Measurements from ENCODE around the gene ESR1.
"Not testable (repeated sequence)": the region's sequence is repeated elsewhere in the genome, so short reads cannot be mapped to it uniquely, and the experiment has no call there.

The ESR1 gene

GRCh38 chr6:152123076-152123475 is 315.6 kb downstream of the ESR1 start:
- Mint-ChIP-seq H3K4me1 (peaks cover 9% of the 10 kb centered on the region), H3K27ac (ENCODE audit: low read depth) (no peak overlapping the region), H3K9me3 (peaks cover 10% of the 10 kb centered on the region), H3K27me3 (no peaks in the 10 kb centered on the region), H3K4me3 (no peak overlapping the region), H3K36me3 (ENCODE audit: insufficient read depth) (peaks cover 71% of the 10 kb centered on the region)
- ATAC-seq (replicated peaks; ENCODE audit: extremely low read depth, poor library complexity, severe bottlenecking), result no peak
- no peak for DNase-seq (ENCODE audit: low spot score in 2 of 2)

- peaks cover 6% of the 10 kb centered on the region for H3K4me1 Mint-ChIP-seq
- no peak overlapping the region for H3K4me3 Mint-ChIP-seq
- no peaks in the 10 kb centered on the region for H3K9me3 Mint-ChIP-seq
- ATAC-seq (replicated peaks; ENCODE audit: extremely low read depth, poor library complexity, severe bottlenecking) (no peak), DNase-seq (ENCODE audit: low spot score in 2 of 2) (no peak)
- H3K27me3 Mint-ChIP-seq, result no peaks in the 10 kb centered on the region
- no peak overlapping the region for H3K27ac Mint-ChIP-seq (ENCODE audit: low read depth)
- H3K36me3 Mint-ChIP-seq (ENCODE audit: insufficient read depth), result peaks cover 80% of the 10 kb centered on the region
These were observed 317.1 kb downstream of the ESR1 start for GRCh38 chr6:152124429-152125074.

DNA sequence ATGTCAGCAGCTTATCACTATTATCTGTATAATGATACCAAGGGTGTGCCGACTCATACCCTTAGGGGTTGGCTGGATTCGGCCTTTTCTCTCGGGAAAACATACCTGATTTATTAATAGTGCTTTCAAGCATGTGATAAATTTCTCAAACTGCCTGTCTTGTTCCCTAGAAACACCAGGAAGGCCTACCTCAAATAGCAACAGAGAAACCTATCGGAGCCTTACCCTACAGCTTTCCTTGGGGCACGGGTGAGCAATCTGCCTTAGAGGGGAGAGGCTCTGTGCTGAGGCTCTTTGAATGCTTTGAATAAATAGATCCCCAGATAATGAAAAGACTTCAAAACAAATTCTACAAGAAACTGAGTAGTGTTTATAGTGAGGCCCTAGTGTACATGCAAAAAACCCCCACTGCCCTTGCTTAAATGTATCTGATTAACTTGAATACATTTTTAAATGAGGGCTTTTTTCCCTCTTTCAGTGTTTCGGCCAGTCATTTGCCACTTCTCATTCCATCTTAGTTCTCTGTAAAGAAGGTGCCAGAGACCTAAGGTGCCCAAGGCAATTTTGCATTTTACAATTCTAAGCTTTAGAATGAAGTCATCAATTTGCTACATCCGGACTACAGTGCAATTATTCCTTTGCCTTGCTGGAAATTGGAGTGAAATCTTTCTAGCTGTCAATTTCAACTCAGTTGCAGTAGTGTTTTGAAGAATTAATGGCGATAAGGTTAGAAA is 320.1 kb downstream of the ESR1 start:
- Mint-ChIP-seq H3K36me3 (ENCODE audit: insufficient read depth) (peaks cover 81% of the 10 kb centered on the region), H3K27ac (ENCODE audit: low read depth) (no peak overlapping the region), H3K4me3 (no peak overlapping the region), H3K9me3 (no peaks in the 10 kb centered on the region), H3K27me3 (no peaks in the 10 kb centered on the region), H3K4me1 (no peaks in the 10 kb centered on the region)
- ATAC-seq (replicated peaks; ENCODE audit: extremely low read depth, poor library complexity, severe bottlenecking) (no peak), DNase-seq (ENCODE audit: low spot score in 2 of 2) (no peak)

DNA sequence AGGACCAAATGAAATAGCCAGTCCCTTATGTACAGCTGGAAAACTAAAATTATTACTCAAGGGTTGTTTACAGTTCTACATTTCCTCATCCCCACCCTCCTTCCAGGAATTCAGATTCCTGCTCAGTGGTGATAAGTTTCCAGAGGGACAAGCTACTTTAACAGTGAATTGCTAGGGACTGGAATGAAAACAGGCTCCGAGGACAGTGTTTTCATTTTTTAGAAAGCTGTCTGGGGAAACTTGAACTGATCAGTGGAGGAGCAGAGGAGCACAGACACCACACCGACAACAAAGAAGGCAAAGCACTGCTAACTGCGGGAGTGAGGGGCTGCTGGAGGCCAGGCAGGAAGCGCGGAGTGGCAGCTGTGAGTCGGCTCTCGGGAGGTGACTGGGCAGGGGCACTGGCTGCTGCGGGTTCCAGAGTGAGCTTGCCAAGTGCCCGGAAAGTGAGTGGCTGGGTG is 322.2 kb downstream of the ESR1 start:
- Mint-ChIP-seq H3K4me1 (no peaks in the 10 kb centered on the region), H3K27me3 (no peaks in the 10 kb centered on the region), H3K36me3 (ENCODE audit: insufficient read depth) (peaks cover 81% of the 10 kb centered on the region), H3K4me3 (no peak overlapping the region), H3K27ac (ENCODE audit: low read depth) (peak overlapping the region; percentile 49), H3K9me3 (no peaks in the 10 kb centered on the region)
- DNase-seq (ENCODE audit: low spot score in 2 of 2) (no peak), ATAC-seq (replicated peaks; ENCODE audit: extremely low read depth, poor library complexity, severe bottlenecking) (no peak)

- Mint-ChIP-seq H3K4me3 (no peak overlapping the region), H3K27me3 (no peaks in the 10 kb centered on the region), H3K36me3 (ENCODE audit: insufficient read depth) (peaks cover 86% of the 10 kb centered on the region), H3K27ac (ENCODE audit: low read depth) (no peak overlapping the region), H3K9me3 (no peaks in the 10 kb centered on the region), H3K4me1 (no peaks in the 10 kb centered on the region)
- DNase-seq (ENCODE audit: low spot score in 2 of 2), result no peak
- no peak for ATAC-seq (replicated peaks; ENCODE audit: extremely low read depth, poor library complexity, severe bottlenecking)
These were observed 323.0 kb downstream of the ESR1 start for GRCh38 chr6:152130441-152130840.

- H3K4me3 Mint-ChIP-seq, result no peak overlapping the region
- H3K4me1 Mint-ChIP-seq, result no peaks in the 10 kb centered on the region
- H3K9me3 Mint-ChIP-seq, result no peaks in the 10 kb centered on the region
- DNase-seq (ENCODE audit: low spot score in 2 of 2) (no peak), ATAC-seq (replicated peaks; ENCODE audit: extremely low read depth, poor library complexity, severe bottlenecking) (no peak)
- H3K36me3 Mint-ChIP-seq (ENCODE audit: insufficient read depth), result peaks cover 91% of the 10 kb centered on the region
- no peak overlapping the region for H3K27ac Mint-ChIP-seq (ENCODE audit: low read depth)
- no peaks in the 10 kb centered on the region for H3K27me3 Mint-ChIP-seq
These were observed 328.4 kb downstream of the ESR1 start for GRCh38 chr6:152135755-152136448.

GRCh38 chr6:152136449-152136825 is 329.0 kb downstream of the ESR1 start:
- ATAC-seq (replicated peaks; ENCODE audit: extremely low read depth, poor library complexity, severe bottlenecking), result no peak
- no peak overlapping the region for H3K4me3 Mint-ChIP-seq
- H3K27me3 Mint-ChIP-seq, result no peaks in the 10 kb centered on the region
- H3K36me3 Mint-ChIP-seq (ENCODE audit: insufficient read depth), result peaks cover 91% of the 10 kb centered on the region
- no peaks in the 10 kb centered on the region for H3K4me1 Mint-ChIP-seq
- no peak for DNase-seq (ENCODE audit: low spot score in 2 of 2)
- H3K9me3 Mint-ChIP-seq, result no peaks in the 10 kb centered on the region
- H3K27ac Mint-ChIP-seq (ENCODE audit: low read depth), result no peak overlapping the region

DNA sequence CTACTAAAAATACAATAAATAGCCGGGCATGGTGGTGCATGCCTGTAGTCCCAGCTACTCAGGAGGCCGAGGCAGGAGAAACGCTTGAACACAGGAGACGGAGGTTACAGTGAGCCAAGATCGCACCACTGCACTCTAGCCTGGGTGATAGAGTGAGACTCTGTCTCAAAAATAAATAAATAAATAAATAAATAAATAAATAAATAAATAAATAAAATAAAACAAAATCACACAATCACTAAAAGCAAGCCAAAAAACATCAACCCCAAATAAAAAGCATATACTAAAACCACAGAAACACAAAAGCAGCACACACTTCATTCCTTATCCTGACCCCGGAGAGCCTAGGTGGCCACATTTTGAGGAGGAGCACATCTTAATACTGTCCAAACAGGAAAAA is 330.9 kb downstream of the ESR1 start:
- ATAC-seq (replicated peaks; ENCODE audit: extremely low read depth, poor library complexity, severe bottlenecking); H3K4me1 Mint-ChIP-seq; H3K9me3 Mint-ChIP-seq; H3K27me3 Mint-ChIP-seq; H3K4me3 Mint-ChIP-seq; H3K27ac Mint-ChIP-seq (ENCODE audit: low read depth); DNase-seq (ENCODE audit: low spot score in 2 of 2): not testable (repeated sequence)
- peaks cover 85% of the 10 kb centered on the region for H3K36me3 Mint-ChIP-seq (ENCODE audit: insufficient read depth)

GRCh38 chr6:152142105-152142504 is 334.6 kb downstream of the ESR1 start:
- Mint-ChIP-seq H3K36me3 (ENCODE audit: insufficient read depth) (peaks cover 83% of the 10 kb centered on the region), H3K9me3 (no peaks in the 10 kb centered on the region), H3K4me3 (no peak overlapping the region), H3K27me3 (no peaks in the 10 kb centered on the region), H3K27ac (ENCODE audit: low read depth) (no peak overlapping the region), H3K4me1 (peaks cover under 1% of the 10 kb centered on the region)
- no peak for ATAC-seq (replicated peaks; ENCODE audit: extremely low read depth, poor library complexity, severe bottlenecking)
- no peak for DNase-seq (ENCODE audit: low spot score in 2 of 2)

GRCh38 chr6:152143359-152143758 is 335.9 kb downstream of the ESR1 start:
- H3K9me3 Mint-ChIP-seq, result no peaks in the 10 kb centered on the region
- peaks cover 83% of the 10 kb centered on the region for H3K36me3 Mint-ChIP-seq (ENCODE audit: insufficient read depth)
- peak overlapping the region; percentile 19 for H3K27ac Mint-ChIP-seq (ENCODE audit: low read depth)
- no peak for ATAC-seq (replicated peaks; ENCODE audit: extremely low read depth, poor library complexity, severe bottlenecking)
- no peak for DNase-seq (ENCODE audit: low spot score in 2 of 2)
- H3K4me3 Mint-ChIP-seq, result no peak overlapping the region
- peaks cover 7% of the 10 kb centered on the region for H3K4me1 Mint-ChIP-seq
- H3K27me3 Mint-ChIP-seq, result no peaks in the 10 kb centered on the region

GRCh38 chr6:152146385-152146784 is 338.9 kb downstream of the ESR1 start:
- no peaks in the 10 kb centered on the region for H3K9me3 Mint-ChIP-seq
- no peaks in the 10 kb centered on the region for H3K27me3 Mint-ChIP-seq
- H3K4me3 Mint-ChIP-seq, result no peak overlapping the region
- peaks cover 86% of the 10 kb centered on the region for H3K36me3 Mint-ChIP-seq (ENCODE audit: insufficient read depth)
- no peak for DNase-seq (ENCODE audit: low spot score in 2 of 2)
- H3K27ac Mint-ChIP-seq (ENCODE audit: low read depth), result no peak overlapping the region
- no peak for ATAC-seq (replicated peaks; ENCODE audit: extremely low read depth, poor library complexity, severe bottlenecking)
- H3K4me1 Mint-ChIP-seq, result peaks cover 7% of the 10 kb centered on the region

DNA sequence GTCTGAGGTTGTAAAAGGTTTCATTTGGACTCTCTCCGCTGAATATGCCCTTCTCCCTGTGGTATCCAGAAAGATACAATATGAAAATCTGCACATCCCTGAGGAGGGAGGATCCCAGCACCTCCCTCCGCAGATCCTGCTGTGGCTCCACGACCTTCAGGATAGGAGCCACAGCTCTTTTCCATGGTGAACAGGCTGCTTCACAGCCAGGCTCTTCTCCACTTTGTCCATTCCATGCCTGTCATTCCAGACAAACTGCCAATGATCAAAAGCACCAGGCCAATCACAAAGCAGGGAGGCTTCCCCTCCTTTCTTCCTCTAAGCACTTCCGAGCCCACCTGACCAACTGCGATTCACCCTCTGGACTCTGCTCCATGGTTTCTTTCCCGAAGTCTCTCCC is 339.8 kb downstream of the ESR1 start:
- DNase-seq (ENCODE audit: low spot score in 2 of 2) (no peak), ATAC-seq (replicated peaks; ENCODE audit: extremely low read depth, poor library complexity, severe bottlenecking) (no peak)
- Mint-ChIP-seq H3K27ac (ENCODE audit: low read depth) (peak overlapping the region; percentile 87), H3K36me3 (ENCODE audit: insufficient read depth) (peaks cover 91% of the 10 kb centered on the region), H3K4me1 (peaks cover 7% of the 10 kb centered on the region), H3K9me3 (no peaks in the 10 kb centered on the region), H3K4me3 (no peak overlapping the region), H3K27me3 (no peaks in the 10 kb centered on the region)

DNA sequence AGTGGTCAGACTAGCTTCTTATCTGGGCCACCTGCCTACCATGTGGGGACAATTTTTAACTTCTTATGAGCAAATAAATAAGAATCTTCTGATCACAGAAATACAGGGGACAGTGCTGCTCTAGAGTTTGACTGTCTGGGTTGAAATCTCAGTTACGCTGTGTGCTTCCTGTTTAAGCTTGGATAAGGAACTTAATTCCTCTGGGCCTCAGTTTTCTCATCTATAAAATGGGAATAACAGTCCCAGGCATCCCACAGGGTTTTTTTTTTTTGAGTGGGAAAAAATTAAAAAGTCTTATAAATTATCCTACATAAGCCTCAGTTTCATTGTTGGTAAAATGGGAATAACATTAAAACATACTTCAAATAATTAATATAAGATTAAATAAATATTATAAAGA is 340.9 kb downstream of the ESR1 start:
- Mint-ChIP-seq H3K4me1 (peaks cover 7% of the 10 kb centered on the region), H3K27me3 (no peaks in the 10 kb centered on the region), H3K27ac (ENCODE audit: low read depth) (no peak overlapping the region), H3K36me3 (ENCODE audit: insufficient read depth) (peaks cover 91% of the 10 kb centered on the region), H3K4me3 (no peak overlapping the region), H3K9me3 (no peaks in the 10 kb centered on the region)
- DNase-seq (ENCODE audit: low spot score in 2 of 2), result no peak
- no peak for ATAC-seq (replicated peaks; ENCODE audit: extremely low read depth, poor library complexity, severe bottlenecking)

Measured in central memory CD8-positive, alpha-beta T cell (primary cell).